Activated T-helper 17 cell treated with anti-CD3 and anti-CD28 coated beads, Interleukin-2, amount 50 U/mL, for 72 hours (primary cell): Measurements from ENCODE around the gene PTPRN2. TPM values are rescaled to one million over a fixed set of nuclear protein-coding genes. Genes with fewer than 3 reads are reported as not detected.
"Not testable (repeated sequence)": the region's sequence is repeated elsewhere in the genome, so short reads cannot be mapped to it uniquely, and the experiment has no call there.

Experiments used
- ATAC-seq: fragments of 150-1000 bp; cut with Tn5 transposase; replicated peaks from 2 replicates; pipeline ENCODE4 v1.10.0; 2021; ENCODE audit warnings: mild to moderate bottlenecking, moderate library complexity
- H3K27ac Mint-ChIP-seq: one replicate; pipeline ENCODE4 v1.8.0; 2022; ENCODE audit warnings: mixed read lengths
- H3K27me3 Mint-ChIP-seq: one replicate; pipeline ENCODE4 v1.8.0; 2022; ENCODE audit warnings: mixed read lengths
- H3K36me3 Mint-ChIP-seq: one replicate; pipeline ENCODE4 v1.8.0; 2022; ENCODE audit warnings: low read depth, mild to moderate bottlenecking, mixed read lengths
- H3K4me1 Mint-ChIP-seq: one replicate; pipeline ENCODE4 v1.8.0; 2022; ENCODE audit warnings: mixed read lengths
- H3K4me3 Mint-ChIP-seq: one replicate; pipeline ENCODE4 v1.8.0; 2022; ENCODE audit warnings: mild to moderate bottlenecking, mixed read lengths
- H3K9me3 Mint-ChIP-seq: one replicate; pipeline ENCODE4 v1.8.0; 2022; ENCODE audit warnings: mixed read lengths
- total RNA-seq, 2 donors: library from RNA; stranded (reverse); gene quantifications; one replicate each; pipeline ENCODE4 v1.2.3, GENCODE V29; 2022

The PTPRN2 gene
- total RNA-seq, 2 donors from 2014 or later = 0.48 to 1.4 TPM

DNA sequence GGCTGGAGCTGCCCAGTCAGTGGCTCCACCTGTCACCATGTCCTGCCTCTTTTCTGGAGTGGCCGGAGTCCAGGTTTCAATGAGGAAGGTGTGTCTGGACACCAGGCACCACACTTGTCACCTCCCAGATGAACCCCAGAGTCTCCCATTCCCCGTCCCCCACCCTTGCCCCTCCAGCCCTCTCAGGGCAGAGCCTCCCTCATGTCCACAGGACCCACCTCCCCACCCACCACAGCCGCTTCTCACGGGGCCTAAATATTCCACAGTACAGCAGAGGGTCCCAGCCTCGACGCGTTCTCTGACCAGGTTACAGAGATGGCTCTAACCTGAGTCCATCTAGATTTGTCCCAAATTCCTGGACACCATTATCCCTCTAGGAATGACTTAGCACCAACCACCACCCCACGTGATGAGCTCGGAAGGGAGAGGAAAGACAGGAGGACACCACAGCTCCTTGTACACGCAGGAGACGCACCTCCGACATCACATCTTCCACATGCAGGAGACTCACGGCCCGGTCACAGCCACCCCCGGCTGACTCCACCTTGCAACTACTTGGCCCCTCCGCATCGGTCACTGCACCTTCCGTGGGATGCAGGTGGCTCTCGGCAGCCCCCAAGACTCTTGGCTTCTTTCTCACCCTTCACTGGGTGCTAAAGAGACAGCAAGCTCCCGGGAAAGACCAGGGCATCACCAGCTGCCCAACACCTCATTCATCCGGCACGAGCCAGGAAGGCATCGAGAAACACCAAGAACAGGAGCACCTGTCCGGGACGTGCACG is 690.7 kb downstream of the PTPRN2 start:
- H3K36me3 Mint-ChIP-seq = no peaks in the 10 kb centered on the region
- no peaks in the 10 kb centered on the region for H3K4me1 Mint-ChIP-seq
- no peak overlapping the region for H3K4me3 Mint-ChIP-seq
- H3K9me3 Mint-ChIP-seq = no peaks in the 10 kb centered on the region
- no peak for ATAC-seq
- H3K27me3 Mint-ChIP-seq = no peaks in the 10 kb centered on the region
- H3K27ac Mint-ChIP-seq = no peak overlapping the region

DNA sequence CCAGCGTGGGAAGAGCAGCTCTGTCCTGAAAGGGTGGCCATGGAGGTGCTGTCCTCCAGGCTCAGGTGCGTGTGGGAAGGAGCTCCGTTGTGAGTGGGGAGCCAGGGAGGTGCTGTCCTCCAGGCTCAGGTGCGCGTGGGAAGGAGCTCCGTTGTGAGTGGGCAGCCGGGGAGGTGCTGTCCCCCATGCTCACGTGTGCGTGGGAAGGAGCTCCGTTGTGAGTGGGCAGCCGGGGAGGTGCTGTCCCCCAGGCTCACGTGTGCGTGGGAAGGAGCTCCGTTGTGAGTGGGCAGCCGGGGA is 691.3 kb downstream of the PTPRN2 start:
- not testable (repeated sequence) for H3K4me1 Mint-ChIP-seq, H3K36me3 Mint-ChIP-seq, H3K9me3 Mint-ChIP-seq, H3K4me3 Mint-ChIP-seq, ATAC-seq, H3K27ac Mint-ChIP-seq, H3K27me3 Mint-ChIP-seq

DNA sequence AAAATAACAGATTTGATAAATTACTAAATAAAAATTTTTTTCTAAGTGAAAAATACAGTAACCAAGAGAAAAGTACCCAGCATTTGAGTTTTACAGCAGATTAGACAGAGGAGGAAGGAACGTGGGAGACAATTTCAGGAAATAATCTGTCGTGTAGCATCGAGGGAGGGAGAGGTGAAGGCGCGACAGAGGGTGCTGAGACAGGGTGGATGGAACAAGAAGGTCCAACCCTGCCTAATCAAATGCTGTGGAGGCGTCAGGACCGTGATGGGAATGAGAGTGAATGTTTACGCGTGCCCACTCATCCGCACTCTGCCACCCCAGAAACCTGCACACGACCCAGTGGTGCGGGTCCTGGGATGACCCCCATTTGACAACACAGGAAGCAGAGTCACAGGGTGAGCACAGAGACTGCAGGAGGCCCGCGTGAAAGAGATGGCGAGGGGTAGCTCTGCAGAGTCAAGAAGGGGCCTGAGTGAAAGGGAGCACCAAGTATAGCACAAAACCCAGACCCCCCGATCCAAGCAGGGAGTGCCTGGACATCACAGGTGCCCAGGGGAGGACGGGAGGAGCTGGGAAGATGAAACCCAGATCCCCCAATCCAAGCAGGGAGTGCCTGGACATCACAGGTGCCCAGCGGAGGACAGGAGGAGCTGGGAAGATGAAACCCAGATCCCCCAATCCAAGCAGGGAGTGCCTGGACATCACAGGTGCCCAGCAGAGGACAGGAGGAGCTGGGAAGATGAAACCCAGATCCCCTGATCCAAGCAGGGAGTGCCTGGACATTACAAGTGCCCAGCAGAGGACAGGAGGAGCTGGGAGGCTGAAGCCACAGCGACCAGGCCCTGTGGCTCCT is 691.9 kb downstream of the PTPRN2 start:
- H3K4me1 Mint-ChIP-seq = no peaks in the 10 kb centered on the region
- H3K36me3 Mint-ChIP-seq = no peaks in the 10 kb centered on the region
- no peak overlapping the region for H3K4me3 Mint-ChIP-seq
- no peaks in the 10 kb centered on the region for H3K27me3 Mint-ChIP-seq
- ATAC-seq = no peak
- H3K27ac Mint-ChIP-seq = no peak overlapping the region
- no peaks in the 10 kb centered on the region for H3K9me3 Mint-ChIP-seq

DNA sequence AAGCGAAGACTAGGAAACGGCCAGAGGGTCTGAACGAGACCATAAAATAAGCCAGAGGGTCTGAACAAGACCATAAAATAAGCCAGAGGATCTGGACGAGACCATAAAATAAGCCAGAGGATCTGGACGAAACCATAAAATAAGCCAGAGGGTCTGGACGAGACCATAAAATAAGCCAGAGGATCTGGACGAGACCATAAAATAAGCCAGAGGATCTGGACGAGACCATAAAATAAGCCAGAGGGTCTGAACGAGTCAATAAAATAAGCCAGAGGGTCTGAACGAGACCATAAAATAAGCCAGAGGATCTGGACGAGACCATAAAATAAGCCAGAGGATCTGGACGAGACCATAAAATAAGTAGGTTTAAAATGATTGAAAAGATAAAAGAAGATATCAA is 692.5 kb downstream of the PTPRN2 start:
- H3K9me3 Mint-ChIP-seq, H3K4me3 Mint-ChIP-seq, ATAC-seq: not testable (repeated sequence)

DNA sequence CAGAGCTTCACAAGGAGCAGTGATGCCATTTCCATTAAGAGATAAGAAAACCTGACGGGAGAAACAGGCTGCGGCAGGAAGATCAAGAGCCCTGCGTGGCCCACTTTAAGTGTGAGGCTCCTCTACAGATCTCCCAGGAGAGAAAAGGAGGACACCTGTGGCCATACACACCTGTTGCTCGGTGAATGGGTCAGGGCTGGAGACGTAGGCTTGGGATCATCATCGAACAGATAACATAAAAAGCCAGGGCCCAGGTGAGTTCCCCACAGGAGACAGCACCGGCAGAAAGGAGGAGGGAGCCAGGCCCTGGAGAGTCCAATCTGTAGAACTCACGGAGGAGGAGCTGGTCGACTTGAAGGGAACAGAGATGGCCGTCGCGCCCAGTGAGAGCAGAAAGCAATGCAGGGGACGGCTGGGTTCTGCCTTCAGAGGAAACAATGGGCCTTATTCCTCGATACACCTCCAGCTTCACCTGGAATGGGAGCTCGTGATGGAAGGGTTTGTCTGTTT is 694.0 kb downstream of the PTPRN2 start:
- Mint-ChIP-seq H3K9me3 (no peaks in the 10 kb centered on the region), H3K27ac (no peak overlapping the region), H3K4me3 (no peak overlapping the region), H3K36me3 (no peaks in the 10 kb centered on the region), H3K4me1 (no peaks in the 10 kb centered on the region), H3K27me3 (peaks cover 8% of the 10 kb centered on the region)
- ATAC-seq = no peak

More for the DNA sequence above, 692.5 kb downstream of the PTPRN2 start:
- H3K4me1 Mint-ChIP-seq, H3K27me3 Mint-ChIP-seq, H3K27ac Mint-ChIP-seq, H3K36me3 Mint-ChIP-seq: not testable (repeated sequence)

DNA sequence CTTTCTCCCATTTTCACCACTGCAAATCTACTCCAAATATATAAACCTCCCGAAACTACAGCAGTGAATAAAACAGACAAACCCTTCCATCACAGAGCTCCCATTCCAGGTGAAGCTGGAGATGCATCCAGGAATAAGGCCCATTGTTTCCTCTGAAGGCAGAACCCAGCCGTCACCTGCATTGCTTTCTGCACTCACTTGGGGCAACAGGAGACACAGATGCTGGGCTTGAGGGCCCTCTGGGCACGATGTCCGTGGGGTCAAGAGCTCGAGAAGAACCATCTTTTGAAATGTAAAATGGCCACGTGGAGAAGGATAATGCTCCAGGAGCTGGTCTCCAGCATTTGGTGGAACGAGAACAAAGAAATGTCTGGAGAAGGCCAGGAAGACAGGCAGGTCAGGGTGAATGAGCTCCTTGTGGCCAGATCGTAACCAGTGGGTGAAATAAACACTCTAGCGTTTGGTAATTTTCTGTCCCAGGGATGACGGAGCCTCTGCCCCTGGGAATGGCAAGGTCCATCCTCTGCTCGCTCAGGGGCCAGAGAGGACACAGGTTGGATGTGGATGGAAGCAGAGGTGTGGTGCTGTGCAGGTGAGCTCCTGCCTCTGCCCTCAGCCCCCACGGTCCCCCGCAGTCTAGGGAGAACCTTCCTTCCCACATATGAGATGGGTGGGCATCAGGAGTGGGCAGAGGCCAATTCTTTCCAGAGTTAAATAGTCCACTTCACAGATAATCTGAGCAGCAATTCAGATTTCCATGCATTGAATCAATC is 694.7 kb downstream of the PTPRN2 start:
- H3K36me3 Mint-ChIP-seq = no peaks in the 10 kb centered on the region
- no peak overlapping the region for H3K4me3 Mint-ChIP-seq
- H3K4me1 Mint-ChIP-seq = no peaks in the 10 kb centered on the region
- H3K27ac Mint-ChIP-seq = no peak overlapping the region
- peaks cover 8% of the 10 kb centered on the region for H3K27me3 Mint-ChIP-seq
- no peaks in the 10 kb centered on the region for H3K9me3 Mint-ChIP-seq
- ATAC-seq = no peak

DNA sequence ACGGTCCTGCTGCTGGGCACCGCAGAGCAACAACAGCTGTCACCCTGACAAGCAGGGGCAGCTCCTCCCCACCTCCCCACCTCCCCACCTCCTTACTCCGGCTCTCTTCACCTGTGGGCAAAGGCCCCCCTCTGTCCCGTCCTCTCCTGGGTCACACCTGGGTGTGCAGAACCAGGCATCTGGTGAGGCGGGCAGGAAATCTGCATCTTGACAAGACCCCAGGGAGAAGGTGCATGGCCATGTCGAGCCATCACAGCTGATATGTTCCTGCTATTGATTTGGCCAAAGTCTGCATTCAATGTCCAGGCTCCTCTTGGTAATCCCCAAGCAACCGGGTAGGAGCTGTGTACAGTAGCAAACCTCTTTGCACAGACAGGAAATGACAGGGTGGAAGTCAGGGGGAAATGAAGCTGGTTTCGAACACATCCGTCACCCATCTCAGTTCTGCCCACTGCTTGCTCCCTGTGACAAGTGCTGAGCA is 696.7 kb downstream of the PTPRN2 start:
- H3K4me1 Mint-ChIP-seq = no peaks in the 10 kb centered on the region
- H3K4me3 Mint-ChIP-seq = no peak overlapping the region
- no peak overlapping the region for H3K27ac Mint-ChIP-seq
- H3K27me3 Mint-ChIP-seq = peaks cover 8% of the 10 kb centered on the region
- ATAC-seq = peak; percentile 83
- no peaks in the 10 kb centered on the region for H3K9me3 Mint-ChIP-seq
- H3K36me3 Mint-ChIP-seq = no peaks in the 10 kb centered on the region

DNA sequence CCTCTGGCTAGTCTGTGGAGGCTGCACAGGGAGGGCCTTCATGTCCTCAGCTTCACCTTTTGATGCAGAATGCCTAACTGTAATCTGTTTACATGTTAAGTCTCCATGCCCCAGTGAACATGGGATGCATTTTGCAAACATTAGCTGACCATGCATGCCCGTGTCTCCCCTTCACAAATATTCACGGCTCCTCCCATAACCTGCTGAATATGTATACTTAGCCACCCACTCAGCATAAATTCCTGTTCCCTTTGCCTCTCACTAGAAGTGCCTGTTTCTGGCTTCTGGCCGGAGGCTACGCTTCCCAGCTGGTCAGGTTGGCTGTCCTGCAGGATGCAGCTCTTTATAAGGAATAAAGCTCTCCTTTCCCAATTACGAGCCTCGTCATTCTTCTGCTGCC is 698.1 kb downstream of the PTPRN2 start:
- ATAC-seq = no peak
- Mint-ChIP-seq H3K27me3 (peaks cover 8% of the 10 kb centered on the region), H3K4me1 (no peaks in the 10 kb centered on the region), H3K4me3 (no peak overlapping the region), H3K9me3 (no peaks in the 10 kb centered on the region), H3K36me3 (no peaks in the 10 kb centered on the region), H3K27ac (no peak overlapping the region)

DNA sequence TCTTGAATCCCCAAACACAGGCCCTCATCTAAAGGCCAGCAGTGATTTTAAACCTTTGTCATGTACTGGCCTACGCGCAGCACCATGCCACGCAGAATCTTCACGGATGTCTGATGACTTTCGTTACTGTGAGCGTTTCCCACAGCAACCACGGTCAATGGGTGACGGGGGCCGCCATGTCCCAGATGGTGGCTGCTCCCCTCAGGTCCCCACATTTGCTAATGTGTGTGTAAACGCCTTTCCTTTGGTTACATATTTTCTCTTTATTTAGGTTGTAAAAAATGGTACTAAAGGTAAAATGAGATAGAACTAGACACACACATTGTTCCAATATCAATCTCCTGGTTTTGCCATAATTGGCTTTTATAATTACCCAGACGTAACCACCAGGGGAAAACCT is 699.0 kb downstream of the PTPRN2 start:
- no peaks in the 10 kb centered on the region for H3K36me3 Mint-ChIP-seq
- H3K9me3 Mint-ChIP-seq = no peaks in the 10 kb centered on the region
- no peaks in the 10 kb centered on the region for H3K4me1 Mint-ChIP-seq
- H3K4me3 Mint-ChIP-seq = no peak overlapping the region
- H3K27me3 Mint-ChIP-seq = peaks cover 8% of the 10 kb centered on the region
- ATAC-seq = no peak
- no peak overlapping the region for H3K27ac Mint-ChIP-seq

DNA sequence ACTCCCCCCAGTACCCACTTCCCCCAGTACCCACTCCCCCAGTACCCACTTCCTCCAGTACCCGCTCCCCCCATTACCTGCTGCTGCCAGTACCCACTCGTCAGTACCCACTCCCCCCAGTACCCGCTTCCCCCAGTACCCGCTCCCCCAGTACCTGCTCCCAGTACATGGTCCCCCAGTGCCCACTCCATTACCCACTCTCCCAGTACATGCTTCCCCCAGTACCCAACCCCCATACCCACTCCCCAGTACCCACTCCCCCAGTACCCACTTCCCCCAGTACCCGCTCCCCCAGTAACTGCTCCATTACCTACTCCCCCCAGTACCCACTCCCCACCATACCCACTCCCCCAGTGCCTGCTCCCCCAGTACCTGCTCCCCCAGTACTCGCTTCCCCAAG is 700.2 kb downstream of the PTPRN2 start:
- no peaks in the 10 kb centered on the region for H3K36me3 Mint-ChIP-seq
- no peaks in the 10 kb centered on the region for H3K9me3 Mint-ChIP-seq
- H3K27ac Mint-ChIP-seq = no peak overlapping the region
- peaks cover 8% of the 10 kb centered on the region for H3K27me3 Mint-ChIP-seq
- no peak for ATAC-seq
- H3K4me3 Mint-ChIP-seq = no peak overlapping the region
- H3K4me1 Mint-ChIP-seq = no peaks in the 10 kb centered on the region

DNA sequence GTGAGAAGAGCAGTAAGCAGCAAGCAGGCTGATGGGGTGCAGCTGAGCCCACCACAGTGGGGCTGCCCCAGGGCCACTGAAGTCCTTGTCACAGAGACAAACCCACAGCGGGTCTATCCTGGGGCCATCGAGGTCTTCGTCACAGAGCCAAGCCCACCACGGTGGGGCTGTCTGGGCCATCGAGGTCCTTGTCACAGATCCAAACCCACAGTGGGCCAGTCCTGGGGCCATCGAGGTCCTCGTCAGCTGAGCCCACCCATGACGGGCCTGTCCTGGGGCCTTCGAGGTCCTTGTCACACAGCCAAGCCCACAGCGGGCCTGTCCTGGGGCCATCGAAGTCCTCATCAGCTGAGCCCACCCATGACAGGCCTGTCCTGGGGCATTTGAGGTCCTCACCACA is 700.9 kb downstream of the PTPRN2 start:
- Mint-ChIP-seq H3K27me3 (peaks cover 8% of the 10 kb centered on the region), H3K4me3 (no peak overlapping the region), H3K4me1 (no peaks in the 10 kb centered on the region), H3K36me3 (no peaks in the 10 kb centered on the region), H3K9me3 (no peaks in the 10 kb centered on the region), H3K27ac (no peak overlapping the region)
- no peak for ATAC-seq

DNA sequence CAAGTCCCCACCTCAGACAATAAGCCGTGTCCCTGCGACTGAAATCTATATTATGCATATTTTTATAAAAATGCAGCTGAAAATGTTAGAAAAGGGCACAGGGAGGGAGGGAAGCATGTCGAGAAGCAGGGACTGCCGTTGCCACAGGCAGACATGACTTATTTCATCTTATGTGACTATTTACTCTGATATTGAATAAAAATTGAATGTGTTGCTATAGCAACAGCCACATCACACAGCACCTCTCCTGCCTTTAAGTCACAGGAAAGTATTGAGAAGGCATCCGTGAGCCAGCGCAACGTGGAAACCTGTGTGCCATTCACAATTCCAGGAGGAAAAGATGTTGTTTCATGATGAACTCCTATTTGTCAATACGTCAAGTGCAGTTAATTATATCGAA is 701.4 kb downstream of the PTPRN2 start:
- Mint-ChIP-seq H3K27me3 (peaks cover 8% of the 10 kb centered on the region), H3K4me1 (peaks cover under 1% of the 10 kb centered on the region), H3K27ac (no peak overlapping the region), H3K36me3 (no peaks in the 10 kb centered on the region), H3K9me3 (no peaks in the 10 kb centered on the region), H3K4me3 (no peak overlapping the region)
- ATAC-seq = no peak

DNA sequence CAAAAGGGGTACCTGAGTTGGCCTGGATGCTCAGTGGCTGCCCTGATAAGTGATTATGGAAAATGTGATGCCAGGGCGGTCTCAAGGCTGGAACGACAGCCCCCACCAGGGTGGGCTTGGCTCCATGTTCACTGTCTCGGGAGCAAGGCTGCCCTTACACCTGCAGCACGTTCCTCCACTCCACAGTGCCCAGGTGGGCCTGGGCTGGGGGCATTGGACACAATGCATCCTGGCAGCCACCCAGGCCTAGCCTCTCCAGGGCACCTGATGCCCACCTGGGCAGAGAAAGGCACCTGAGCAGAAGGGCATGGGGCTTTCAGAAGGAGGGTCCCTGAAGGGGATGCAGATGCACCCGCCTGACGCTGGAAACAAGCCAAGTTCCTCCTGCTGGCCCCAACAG is 702.5 kb downstream of the PTPRN2 start:
- no peak overlapping the region for H3K4me3 Mint-ChIP-seq
- peaks cover 5% of the 10 kb centered on the region for H3K9me3 Mint-ChIP-seq
- no peak overlapping the region for H3K27ac Mint-ChIP-seq
- H3K36me3 Mint-ChIP-seq = peaks cover 6% of the 10 kb centered on the region
- H3K27me3 Mint-ChIP-seq = peaks cover 8% of the 10 kb centered on the region
- no peak for ATAC-seq
- H3K4me1 Mint-ChIP-seq = peaks cover 7% of the 10 kb centered on the region

DNA sequence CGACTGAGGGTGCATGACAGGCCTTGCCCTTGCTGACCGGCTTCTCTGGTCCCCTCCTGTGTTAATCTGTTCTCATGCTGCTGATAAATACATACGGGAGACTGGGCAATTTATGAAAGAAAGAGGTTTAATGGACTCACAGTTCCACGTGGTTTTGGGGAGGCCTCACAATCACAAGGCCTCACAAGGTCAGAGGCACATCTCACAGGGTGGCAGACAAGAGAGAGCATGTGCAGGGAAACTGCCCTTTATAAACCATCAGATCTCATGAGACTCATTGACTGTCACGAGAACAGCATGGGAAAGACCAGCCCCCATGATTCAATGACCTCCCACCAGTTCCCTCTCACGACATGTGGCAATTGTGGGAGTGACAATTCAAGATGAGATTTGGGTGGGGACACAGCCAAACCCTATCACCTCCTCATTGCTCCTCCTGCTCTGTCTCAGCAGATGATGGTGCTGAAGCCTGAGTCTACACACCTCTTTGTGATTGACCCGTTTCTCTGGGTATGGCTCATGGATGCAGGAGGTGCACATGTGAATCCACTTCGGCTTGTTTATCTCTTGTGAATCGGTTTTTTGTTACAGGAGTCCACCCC is 703.1 kb downstream of the PTPRN2 start:
- Mint-ChIP-seq H3K36me3 (peaks cover 6% of the 10 kb centered on the region), H3K4me1 (peaks cover 7% of the 10 kb centered on the region)
- no peak for ATAC-seq

More for the DNA sequence above, 703.1 kb downstream of the PTPRN2 start:
- no peak overlapping the region for H3K27ac Mint-ChIP-seq
- no peak overlapping the region for H3K4me3 Mint-ChIP-seq
- H3K9me3 Mint-ChIP-seq = peaks cover 5% of the 10 kb centered on the region
- peaks cover 6% of the 10 kb centered on the region for H3K27me3 Mint-ChIP-seq
